ENCODE data around the gene ECHDC1.
"Not testable (repeated sequence)": the region's sequence is repeated elsewhere in the genome, so short reads cannot be mapped to it uniquely, and the experiment has no call there.

The ECHDC1 gene

GRCh38 chr6:127341471-127342202, 1.8 kb downstream of the ECHDC1 start:
- DNase-seq = no peak

- DNase-seq = no peak
These were observed 3.2 kb downstream of the ECHDC1 start for GRCh38 chr6:127340171-127340570.

GRCh38 chr6:127338936-127339335, 4.5 kb downstream of the ECHDC1 start:
- no peak for DNase-seq

- no peak for DNase-seq
These were observed 10.9 kb downstream of the ECHDC1 start for GRCh38 chr6:127332383-127332961.

GRCh38 chr6:127331256-127331655, 12.2 kb downstream of the ECHDC1 start:
- not testable (repeated sequence) for DNase-seq

GRCh38 chr6:127328043-127328609, 15.3 kb downstream of the ECHDC1 start:
- no peak for DNase-seq

- DNase-seq = no peak
These were observed 23.7 kb downstream of the ECHDC1 start for GRCh38 chr6:127319686-127320085.

GRCh38 chr6:127317388-127318128, 25.9 kb downstream of the ECHDC1 start:
- DNase-seq = no peak

- DNase-seq = no peak
These were observed 37.7 kb downstream of the ECHDC1 start for GRCh38 chr6:127305741-127306140.

- DNase-seq = no peak
These were observed 39.5 kb downstream of the ECHDC1 start for GRCh38 chr6:127303917-127304316.

GRCh38 chr6:127302728-127303660, 40.4 kb downstream of the ECHDC1 start:
- peak; percentile 27 for DNase-seq

- DNase-seq = no peak
These were observed 42.2 kb downstream of the ECHDC1 start for GRCh38 chr6:127301199-127301700.

- DNase-seq = no peak
These were observed 43.0 kb downstream of the ECHDC1 start for GRCh38 chr6:127300411-127300810.

- DNase-seq = no peak
These were observed 43.7 kb downstream of the ECHDC1 start for GRCh38 chr6:127299522-127300240.

GRCh38 chr6:127298475-127298874, 44.9 kb downstream of the ECHDC1 start:
- no peak for DNase-seq

GRCh38 chr6:127297502-127298070, 45.8 kb downstream of the ECHDC1 start:
- DNase-seq = no peak

GRCh38 chr6:127291495-127291894, 51.9 kb downstream of the ECHDC1 start:
- no peak for DNase-seq

- peak; percentile 19 for DNase-seq
These were observed 52.8 kb downstream of the ECHDC1 start for GRCh38 chr6:127290391-127291265.

- DNase-seq = peak; percentile 73
These were observed 53.5 kb downstream of the ECHDC1 start for GRCh38 chr6:127289934-127290333.

GRCh38 chr6:127288705-127289104, 54.7 kb downstream of the ECHDC1 start:
- no peak for DNase-seq
